GM21526 (cell line): ENCODE results near the gene LY6G6F.

ENCODE experiments used
- ATAC-seq: cut with Tn5 transposase; IDR thresholded peaks from one replicate; pipeline ENCODE4 v1.9.1; 2021; ENCODE audit warnings: moderate library complexity; ENCODE audit not compliant: unreplicated experiment, low FRiP score

The LY6G6F gene

DNA sequence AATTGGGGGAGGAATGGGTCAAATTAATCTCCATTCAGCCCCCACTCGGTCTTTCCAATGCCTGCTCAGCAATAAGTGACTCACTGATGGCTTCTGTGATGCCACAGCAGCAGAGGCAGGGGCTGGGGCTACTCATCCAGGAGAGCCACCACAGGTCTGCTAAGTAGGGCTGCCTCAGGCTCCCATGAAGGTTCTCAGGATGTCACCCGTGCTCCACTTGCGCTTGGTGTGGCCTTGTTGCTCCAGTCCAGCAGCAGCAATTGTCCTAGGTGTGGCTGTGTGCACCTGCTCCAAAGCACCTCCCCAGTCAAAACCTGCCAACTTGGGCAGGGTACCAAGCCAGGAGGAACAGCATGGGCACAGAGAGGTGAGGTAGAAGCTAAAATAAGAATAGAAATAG is 15.5 kb downstream of the LY6G6F start:
- ATAC-seq = no peak

DNA sequence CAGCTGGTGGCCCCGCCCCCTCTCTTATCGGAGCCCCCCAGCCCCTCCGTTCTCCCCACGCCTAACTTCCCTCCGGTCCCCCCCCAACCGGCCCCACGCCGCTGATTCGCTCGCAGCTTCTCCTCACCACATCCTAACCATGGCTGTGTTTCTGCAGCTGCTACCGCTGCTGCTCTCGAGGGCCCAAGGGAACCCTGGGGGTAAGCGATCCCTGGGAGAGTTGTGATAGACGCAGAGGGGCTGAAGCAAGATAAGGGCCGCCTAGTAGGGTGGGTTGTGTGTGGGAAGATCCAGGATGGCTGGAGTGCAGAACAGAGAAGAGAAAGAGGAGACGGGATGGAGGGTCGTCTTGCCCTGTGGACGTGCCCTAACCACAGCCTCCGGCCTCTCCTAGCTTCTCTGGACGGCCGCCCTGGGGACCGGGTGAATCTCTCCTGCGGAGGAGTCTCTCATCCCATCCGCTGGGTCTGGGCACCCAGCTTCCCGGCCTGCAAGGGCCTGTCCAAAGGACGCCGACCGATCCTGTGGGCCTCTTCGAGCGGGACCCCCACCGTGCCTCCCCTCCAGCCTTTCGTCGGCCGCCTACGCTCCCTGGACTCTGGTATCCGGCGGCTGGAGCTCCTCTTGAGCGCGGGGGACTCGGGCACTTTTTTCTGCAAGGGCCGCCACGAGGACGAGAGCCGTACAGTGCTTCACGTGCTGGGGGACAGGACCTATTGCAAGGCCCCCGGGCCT is 16.7 kb downstream of the LY6G6F start, which contains the start of gene MPIG6B:
Gene MPIG6B, plus strand, starts transcription at position 129 of the 735 bp plus-strand sequence. Its CDS starts 11 bp downstream, at position 140.
- ATAC-seq = no peak

DNA sequence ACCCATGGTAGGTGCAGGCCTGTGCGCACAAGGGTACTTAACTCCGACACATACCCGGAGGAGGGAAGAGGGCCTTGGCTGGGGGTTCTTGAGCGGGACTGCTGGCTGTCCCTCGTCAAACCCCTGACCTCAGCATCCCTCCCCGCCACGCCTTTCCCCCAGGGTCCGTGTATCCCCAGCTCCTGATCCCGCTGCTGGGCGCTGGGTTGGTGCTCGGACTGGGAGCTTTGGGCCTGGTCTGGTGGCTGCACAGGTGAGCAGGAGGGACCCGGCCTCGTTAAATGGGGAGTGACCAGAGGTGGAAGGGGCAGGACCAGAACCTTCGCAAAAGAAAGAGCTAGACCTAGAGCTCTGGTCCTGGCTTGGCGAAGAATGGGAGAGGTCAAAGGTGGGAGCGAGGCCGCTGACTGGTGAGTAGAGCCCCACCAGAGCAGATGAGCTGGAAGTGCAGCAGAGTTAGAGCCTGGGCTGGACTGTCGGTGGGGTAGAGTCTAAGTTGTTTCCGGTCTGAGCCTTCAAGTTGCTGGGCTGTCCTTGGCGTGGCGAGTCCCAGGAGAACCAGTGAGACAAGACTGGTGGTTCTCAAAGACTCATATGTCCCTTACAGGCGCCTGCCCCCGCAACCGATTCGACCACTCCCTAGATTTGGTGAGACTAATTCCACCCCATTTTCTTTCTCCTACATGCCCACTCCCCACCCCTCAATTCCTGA is 17.5 kb downstream of the LY6G6F start:
- ATAC-seq = no peak

DNA sequence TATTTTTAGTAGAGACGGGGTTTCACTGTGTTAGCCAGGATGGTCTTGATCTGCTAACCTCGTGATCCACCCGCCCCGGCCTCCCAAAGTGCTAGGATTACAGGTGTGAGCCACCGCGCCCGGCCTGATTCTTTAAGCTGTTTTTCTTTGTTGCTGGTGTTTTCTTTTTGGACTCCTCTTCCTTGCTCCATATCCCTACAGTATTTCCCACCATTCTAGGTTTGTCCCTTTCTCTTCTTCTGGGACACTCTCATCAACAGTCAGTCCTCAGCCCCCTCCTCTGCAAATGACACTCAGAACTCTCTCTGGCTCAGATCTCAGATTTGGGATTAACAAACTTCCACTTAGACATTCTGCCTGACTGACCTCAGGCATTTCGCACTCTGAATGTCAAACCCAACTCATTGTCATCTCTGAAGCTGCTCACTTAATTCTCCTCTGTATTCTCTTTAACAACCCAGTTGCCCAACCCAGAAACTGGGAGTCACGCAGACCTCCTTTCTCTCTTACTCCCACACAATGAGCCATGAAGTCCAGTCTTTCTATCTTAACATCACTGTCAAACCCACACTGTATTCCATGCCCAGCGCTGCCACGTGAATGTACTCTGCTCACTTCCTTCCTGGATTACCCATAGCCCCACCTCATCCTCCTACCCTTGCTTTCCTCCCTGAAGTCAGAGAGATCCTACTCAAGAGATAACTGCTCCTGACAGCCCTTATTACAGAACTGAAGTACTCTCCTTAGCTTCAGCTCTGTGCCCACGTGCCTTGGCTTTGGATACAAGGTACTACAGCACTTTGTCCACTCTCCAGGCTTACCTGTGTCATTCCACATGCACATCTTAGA is 19.1 kb downstream of the LY6G6F start:
- no peak for ATAC-seq

DNA sequence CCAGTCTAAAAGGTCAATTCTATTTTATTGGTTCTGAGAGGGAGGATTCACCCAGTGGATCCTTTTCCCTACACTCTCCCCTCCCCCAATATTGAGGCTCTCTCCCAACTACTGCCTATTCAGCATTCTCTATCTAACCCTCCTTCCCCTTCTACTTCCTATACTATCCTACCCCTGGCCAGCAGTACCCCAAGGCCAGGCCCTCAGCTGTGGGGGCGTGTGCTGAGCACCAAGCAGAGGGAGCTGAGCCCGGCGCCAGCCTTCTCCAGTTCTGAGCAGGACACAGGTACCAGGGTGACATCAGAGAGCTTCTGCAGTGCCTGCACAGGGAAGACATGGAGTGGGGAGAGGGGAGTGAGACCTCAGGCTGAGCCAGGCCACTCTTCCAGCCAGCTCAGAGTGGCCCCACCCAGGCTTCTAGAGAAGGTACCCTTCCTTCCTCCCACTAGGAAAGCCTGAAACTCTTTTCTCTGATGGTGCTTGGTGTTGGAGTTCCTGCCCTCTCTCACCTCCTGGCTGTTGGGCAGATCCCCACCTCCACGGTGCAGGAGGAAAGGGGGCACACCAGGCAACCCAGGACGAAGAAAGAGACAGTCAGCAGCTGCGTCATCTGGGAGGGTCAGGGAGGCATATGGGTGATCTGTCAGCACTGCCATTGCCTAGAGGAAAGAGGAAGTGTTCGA is 20.5 kb downstream of the LY6G6F start:
- ATAC-seq = no peak

DNA sequence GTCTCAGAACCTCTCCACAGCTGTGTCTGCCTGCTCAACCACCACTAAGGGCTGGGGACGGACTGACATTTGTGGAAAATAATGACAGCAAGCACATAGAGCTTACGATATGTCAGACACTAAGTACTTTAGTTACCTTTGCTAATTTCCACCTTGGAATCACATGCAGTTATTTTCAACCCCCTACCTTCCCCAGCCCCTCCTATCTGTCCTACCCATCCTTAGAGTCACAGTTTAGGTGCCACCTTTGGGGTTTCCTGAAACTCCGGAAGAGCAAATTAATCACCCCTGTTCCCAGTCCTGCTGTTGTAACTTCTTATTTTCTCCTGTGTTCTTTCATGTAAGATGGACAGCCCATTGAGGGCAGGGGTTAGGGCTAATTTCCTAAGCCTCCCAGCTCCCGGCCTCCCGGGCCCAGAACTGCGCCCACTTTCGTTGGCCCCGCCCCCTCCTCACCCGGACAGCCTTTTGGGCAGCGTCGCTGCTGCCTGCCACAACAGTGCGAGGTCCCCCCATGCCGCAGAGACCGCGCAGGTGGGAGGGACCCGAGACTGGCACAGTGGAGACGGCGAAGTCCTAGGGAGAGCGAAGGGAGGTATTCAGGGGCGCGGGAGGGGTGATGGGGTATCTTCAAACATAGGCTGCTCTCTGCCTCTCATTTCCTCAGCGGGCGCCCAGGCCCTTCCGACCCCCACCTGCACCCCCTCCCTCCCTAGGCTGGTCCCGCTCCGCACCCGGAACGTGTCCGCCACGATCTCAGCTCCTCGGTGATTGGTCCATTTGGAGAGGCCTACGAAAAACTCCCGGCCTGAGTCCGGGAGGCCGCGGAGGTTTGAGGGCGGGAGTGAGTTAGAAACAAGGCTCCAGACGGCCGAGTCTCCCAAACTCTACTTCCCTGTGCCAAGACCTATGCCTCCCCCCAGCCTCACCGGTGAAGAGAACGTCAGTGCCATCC is 21.3 kb downstream of the LY6G6F start:
- no peak for ATAC-seq

DNA sequence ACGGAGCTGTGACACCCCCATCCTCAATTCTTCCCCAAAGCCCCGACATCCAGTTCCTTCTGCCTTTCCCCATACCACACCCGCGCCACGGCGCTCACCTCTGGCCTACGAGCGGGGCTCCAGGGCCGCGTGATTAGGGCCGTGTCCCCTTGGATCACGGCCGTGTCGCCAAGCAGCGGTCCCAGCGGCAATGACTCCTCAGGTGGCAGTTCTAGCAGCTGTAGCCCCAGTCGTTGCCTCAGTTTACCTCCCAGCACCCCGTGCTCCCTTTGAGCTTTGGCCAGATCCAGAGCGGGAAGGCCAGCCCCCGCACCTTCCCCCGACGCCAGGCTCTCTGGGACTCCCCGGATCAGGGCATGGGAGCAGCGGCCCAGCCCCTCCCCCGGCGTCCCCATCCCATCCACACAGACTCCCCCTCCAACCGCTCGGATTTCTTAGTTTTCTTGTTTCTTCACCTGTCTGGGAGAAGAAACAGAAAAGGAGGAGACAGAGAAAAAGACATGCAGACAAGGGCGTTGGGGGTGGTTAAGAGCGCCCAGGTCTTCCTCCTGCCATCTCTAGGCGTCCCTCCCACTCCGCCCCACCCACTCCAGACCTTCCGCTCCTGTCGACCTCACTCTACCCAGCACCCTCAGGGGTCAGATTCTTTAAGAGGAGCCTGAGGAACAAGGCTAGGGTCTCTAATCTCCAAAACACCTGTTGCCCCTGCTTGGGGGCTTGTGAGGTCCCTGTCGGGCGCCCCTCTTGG is 22.3 kb downstream of the LY6G6F start, which contains the start of gene DDAH2:
Gene DDAH2, minus strand, starts transcription at position 533 of the 748 bp plus-strand sequence. Its CDS starts 138 bp downstream, at position 395.
- ATAC-seq = no peak

DNA sequence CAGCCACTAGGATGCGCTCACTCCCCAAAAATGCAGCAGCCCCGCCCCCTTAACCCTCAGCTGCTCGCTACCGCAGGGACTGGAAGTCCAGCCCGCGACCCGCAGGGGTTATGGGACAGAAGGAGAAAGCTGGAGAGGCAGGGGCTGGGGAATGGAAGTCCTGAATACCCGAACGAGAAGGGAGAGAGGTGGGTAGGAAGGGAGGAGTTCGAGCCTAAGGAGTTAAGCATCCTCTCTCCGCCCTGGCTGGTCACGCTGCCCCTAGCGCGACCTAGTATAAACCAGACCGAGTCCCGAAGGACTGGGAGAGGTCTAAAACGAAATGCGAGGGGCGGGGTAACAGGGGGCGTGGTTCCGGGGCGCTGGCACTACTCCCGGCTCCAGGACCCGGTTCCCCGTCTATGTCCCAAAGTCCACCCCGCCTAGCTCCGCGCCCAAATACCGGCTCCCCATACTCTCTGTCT is 22.9 kb downstream of the LY6G6F start:
- no peak for ATAC-seq

DNA sequence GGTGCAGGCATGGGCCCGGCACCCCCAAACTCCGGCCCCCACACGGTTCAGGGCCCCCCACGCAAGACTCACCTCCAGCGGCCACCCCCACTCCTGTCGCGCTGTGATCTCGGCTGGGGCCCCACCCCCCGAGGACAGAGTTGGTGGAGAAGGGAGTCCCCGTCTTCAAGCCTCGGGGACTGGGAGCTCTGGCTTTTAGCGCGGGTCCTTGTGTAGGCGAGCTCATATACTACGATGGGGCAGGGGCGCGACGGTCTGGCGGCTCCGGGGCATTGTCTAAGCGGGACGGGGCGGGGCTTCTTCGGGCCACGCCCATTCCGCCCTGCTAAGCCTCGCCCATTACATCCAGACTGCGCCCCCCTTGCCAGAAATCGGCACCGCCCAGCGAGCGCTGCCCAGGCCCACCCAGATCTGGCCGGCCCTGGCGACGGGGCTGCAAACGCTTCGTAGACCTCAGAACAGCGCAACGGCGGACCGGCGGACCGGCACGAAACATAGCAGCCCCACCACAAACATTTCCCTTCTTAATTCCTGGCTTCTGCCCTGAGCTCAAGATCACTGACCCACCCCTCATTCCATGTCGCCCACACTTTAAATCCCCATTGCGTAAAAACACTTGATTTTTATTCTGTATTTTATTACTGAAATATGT is 23.4 kb downstream of the LY6G6F start:
- no peak for ATAC-seq

DNA sequence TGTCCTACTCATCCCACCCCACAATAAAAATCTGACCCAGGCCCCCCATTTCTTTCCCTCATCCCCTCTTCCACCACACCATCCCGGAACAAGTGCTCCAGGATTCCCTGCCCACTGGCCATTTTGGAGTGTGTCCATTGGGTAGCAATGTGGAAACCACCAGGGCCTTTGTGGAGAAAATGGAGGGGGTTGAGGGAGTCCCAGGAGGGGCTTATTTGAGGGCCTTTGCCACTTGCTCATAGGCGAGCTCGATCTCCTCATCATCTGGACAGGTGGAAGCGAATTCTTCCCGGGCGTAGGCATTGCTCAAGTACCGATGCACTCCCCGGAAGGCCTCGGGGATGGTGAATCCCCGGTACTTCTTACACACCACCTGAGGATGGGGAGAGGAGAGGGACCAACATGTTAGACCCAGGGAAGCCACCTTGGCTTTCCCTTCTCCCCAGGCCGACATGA is 24.0 kb downstream of the LY6G6F start:
- ATAC-seq = no peak

DNA sequence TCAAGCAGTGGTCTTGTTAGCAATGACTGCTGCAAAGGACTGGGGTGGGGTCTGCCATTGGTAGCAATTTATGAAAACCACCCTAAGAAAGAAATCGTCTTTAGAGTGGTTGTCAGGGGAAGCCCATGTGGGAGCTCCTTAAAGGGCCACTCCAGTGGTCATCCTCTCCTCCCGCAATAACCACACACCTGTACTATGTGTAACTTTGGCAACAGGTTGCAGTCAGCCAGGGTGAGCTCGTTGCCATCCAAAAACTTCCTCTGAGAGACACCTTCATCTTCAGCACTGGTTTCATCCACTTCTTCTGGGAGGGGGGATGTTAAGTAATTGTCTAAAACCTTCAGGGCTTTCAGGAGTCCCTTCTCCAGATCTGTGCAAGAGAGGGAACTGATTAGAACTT is 25.4 kb downstream of the LY6G6F start:
- no peak for ATAC-seq

DNA sequence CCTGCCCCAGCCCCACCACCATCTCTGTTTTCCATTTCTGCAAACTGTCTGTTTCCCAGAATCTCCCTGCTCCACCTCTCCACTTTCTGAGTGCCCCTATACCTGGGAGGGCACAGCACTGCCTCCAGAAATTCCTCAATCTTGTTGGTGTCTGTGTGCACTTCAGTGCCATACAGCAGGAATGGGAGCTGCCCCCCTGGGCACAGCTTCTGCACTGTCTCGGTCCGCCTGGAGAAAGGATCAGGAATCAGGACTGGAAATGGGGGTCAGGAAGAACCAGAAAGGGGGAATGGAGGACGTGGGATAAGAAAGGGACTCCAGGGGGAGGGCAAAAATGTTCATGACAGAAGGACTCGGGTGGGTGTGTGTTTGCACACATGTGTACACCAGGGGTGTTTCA is 27.1 kb downstream of the LY6G6F start:
- ATAC-seq = no peak

DNA sequence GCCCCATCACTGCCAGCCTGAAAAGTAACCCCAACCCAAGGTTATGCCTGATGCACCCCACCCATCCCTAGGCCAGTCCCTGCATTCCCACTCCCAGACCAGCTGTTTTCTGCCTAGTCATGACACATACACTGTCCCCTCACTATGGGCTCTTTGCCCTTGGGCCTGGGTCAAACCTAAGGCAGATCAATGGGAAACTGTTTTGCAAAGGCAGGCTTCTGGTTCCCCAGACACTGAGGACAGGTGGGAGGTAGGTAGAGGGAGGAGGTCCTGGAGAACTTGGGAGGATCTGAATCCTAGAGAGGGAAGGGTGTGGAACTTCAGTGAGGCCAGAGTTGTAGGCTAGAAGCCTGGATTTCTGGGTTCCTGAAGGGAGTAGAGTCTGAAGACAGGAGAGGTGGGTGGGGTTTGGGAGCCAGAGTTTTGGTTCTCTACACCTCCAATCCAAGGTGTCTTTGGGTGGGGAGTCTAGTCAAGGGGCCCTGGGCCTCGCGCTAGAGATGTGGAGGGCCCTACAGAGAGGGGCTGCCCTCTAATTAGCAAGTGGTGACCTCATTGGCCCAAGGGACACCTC is 27.7 kb downstream of the LY6G6F start:
- ATAC-seq = no peak

DNA sequence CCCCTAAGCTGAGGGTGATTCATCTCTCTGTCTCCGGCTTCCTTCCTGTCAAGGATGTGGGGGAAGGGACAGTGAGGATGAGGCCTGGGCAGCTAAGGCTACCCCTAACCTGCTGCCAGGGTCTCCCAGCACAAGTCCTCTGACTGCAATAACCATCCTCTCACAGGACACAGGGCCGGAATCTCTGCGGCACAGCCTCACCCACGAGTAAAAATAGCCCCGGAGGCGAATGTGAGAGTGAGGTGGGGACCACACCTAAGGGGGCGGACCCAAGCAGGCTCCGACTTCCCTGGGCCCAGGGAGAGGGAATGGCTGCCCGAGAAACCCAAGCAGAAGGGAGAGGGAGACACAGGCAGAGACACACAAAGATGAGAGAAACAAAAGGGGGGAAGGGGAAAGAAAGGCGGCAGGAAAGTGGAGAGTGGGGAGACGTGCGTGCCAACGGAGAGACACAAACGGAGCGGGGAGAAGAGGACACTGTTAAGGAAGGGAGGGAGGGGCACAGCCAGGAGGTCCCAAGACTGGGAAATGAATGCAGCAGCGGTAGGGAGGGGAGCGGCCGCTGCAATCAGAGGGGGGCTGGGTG is 28.2 kb downstream of the LY6G6F start:
- no peak for ATAC-seq

DNA sequence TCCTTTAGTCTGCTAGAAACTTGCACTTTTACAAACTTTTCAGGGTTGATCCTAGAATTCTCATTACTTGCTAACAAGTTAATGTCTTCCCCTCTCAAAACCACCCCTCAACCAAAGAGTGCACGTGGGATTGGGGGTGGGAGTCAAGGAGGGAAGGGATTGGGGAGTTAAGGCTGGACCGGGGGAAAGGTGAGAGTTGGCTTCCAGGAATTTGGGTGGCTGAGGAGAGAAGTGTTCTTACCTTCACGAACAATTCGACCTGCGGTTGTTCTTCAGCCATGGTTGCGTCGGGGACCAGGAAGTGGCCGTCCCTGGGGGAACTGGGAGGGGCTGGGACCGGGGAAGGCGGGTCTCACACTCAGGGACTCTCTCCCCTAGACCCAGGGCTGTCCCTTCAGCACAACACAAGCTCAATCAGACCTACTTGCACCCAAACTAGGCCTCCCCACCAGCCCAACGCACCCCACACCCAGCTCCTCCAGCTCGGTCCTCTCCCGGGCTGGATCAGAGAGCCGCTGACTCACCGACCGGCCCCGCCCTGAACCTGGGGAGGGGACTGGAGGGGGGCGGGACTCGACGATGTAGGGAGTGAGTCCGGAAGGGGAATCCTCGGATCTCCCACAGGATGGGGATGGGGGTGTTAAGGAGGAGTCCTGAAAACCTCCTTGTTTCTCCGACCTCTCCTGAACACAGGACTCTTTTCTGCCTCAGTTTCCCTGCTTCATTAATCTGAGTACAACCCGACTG is 29.5 kb downstream of the LY6G6F start, which contains the start of gene CLIC1:
Gene CLIC1, minus strand, starts transcription at position 510 of the 747 bp plus-strand sequence. Its CDS starts 230 bp downstream, at position 280.
- ATAC-seq = no peak

DNA sequence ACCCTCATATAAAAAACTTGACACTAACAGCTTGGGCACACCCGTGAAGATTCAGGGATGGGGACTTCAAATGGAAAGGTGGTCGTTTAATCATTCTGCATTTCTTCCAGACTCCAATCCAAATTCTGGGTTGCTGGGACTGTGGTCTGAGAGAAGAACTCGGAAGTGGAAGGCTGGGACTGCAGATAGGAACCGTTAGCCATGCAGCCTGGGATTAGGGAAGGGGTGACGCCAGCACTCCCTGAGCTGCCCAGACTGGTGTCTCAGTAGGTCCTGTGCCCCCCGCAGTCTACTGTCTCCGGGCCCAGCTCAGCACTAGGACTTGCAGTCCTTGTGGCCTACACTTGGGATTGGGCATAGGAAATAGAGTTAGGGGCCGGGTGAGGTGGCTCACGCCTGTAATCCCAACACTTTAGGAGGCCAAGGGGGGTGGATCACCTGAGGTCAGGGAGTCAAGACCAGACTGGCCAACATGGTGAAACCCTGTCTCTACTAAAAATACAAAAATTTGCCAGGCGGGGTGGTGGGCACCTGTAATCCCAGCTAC is 30.2 kb downstream of the LY6G6F start:
- no peak for ATAC-seq
